Adrenal gland (tissue), 19 donors: Measurements from ENCODE around the gene ANXA8. TPM values are rescaled to one million over a fixed set of nuclear protein-coding genes. Genes with fewer than 3 reads are reported as not detected.
A peak's percentile ranks its signal among the peaks of the same experiment; 100 is the strongest.
"Not testable (repeated sequence)": the region's sequence is repeated elsewhere in the genome, so short reads cannot be mapped to it uniquely, and the experiment has no call there.

Source experiments
- DNase-seq, 7 donors: peaks; one replicate each; pipeline ENCODE4 v3.0.0-alpha.2; 2019 to 2020
- H3K27ac ChIP-seq, 5 donors: fragments of 200-600 bp; sonication (generic) in 4 of 5; 1 replicate in 3 of 5; 2 replicates in 2 of 5; pipeline versions ENCODE4 v1.5.1 to v1.8.0; 2016 to 2020; ENCODE audit warnings: mild to moderate bottlenecking in 1 of 5
- H3K27me3 ChIP-seq: fragments of 200-600 bp; 2 replicates; pipeline ENCODE4 v1.8.0; 2021
- H3K36me3 ChIP-seq, 2 donors: fragments of 200-600 bp; replicated peaks in 1 of 2; 1 replicate in 1 of 2; 2 replicates in 1 of 2; pipeline versions ENCODE4 v1.5.1 to v1.8.0; 2018 to 2022
- H3K4me1 ChIP-seq, 2 donors: fragments of 200-600 bp; replicated peaks in 1 of 2; 1 replicate in 1 of 2; 2 replicates in 1 of 2; pipeline versions ENCODE4 v1.5.1 to v1.8.0; 2018 to 2021
- H3K4me3 ChIP-seq, 4 donors: fragments of 200-600 bp; sonication (generic) in 3 of 4; one replicate each; pipeline ENCODE4 v1.5.1; 2016 to 2018
- H3K9me3 ChIP-seq, 3 donors: fragments of 200-600 bp; sonication (generic) in 1 of 3; replicated peaks in 1 of 3; 1 replicate in 2 of 3; 2 replicates in 1 of 3; pipeline versions ENCODE4 v1.5.1 to v1.8.0; 2016 to 2021
- WGBS, 4 donors: extraction: QIAGEN DNeasy Blood & Tissue Kit in 2 of 4; methylation state at CpG; one replicate each; pipeline versions ENCODE4 v1.1.5 to v1.1.7; 2013 to 2017; 5-methylcytosine and 5-hydroxymethylcytosine counted together
- intact Hi-C, 2 donors: fragments of 100-400 bp; cut with DNase I; formaldehyde crosslinking; loops; one replicate each; pipeline versions ENCODE4 v1.14.1 to v1.15.0; 2022 to 2023
- long read RNA-seq, 10 donors: library from polyadenylated mRNA in 3 of 10; unstranded in 2 of 10; stranded (forward) in 1 of 10; transcript quantifications; one replicate each; pipeline ENCODE4 v2.0.0 and lab custom pipeline, GENCODE V29; 2021 to 2026
- polyA plus RNA-seq, 3 donors: library from polyadenylated mRNA; stranded (reverse); fragments of 200-250 nt in 2 of 3; fragments of 350-450 nt in 1 of 3; fragmentation: Illumina TruSeq in 1 of 3; extraction: RNeasy Lipid Tissue Mini Kit (QIAGEN cat#74804) in 1 of 3; gene quantifications; one replicate each; pipeline ENCODE4 v1.2.3, GENCODE V29; 2013 to 2014
- total RNA-seq, 9 donors: library from RNA; depleted of rRNA in 4 of 9; stranded (reverse); fragments of >200 nt in 4 of 9; fragments of 120-200 nt in 1 of 9; fragmentation: NEBNext Ultra II Directional in 1 of 9; extraction: Animal tissue kit (Norgen Biotek cat#: 25700) in 1 of 9; gene quantifications; one replicate each; pipeline versions ENCODE4 v1.1.0 to v1.2.4, GENCODE V29; 2013 to 2023
- donor health status: healthy with polysubstance abuse.
- donor health status: Bipolar disorder and iron deficiency.
- donor health status: DM: yes; HTN: yes; CAD: no.
- donor health status: DM: no; HTN: no; CAD: no.
- donor health status: DM: no; HTN: no; CAD: no.
- donor health status: DM: yes; HTN: yes; CAD: no.

Gene ANXA8, protein sequence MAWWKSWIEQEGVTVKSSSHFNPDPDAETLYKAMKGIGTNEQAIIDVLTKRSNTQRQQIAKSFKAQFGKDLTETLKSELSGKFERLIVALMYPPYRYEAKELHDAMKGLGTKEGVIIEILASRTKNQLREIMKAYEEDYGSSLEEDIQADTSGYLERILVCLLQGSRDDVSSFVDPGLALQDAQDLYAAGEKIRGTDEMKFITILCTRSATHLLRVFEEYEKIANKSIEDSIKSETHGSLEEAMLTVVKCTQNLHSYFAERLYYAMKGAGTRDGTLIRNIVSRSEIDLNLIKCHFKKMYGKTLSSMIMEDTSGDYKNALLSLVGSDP
- total RNA-seq: 1 to 10 TPM in 4 of 9 donors, under 1 TPM in 2, not detected in 3; 0.42 to 2.2 (median 1.3) TPM
- polyA plus RNA-seq: under 1 TPM; 0.33 to 0.81 (median 0.56) TPM
- long read RNA-seq, donor 1: 0 reads
- long read RNA-seq, donor 2: 0 reads
- long read RNA-seq, donor 3: 0 reads
- long read RNA-seq, donor 4, partial matches to known transcripts: 0 of 1 reads
- long read RNA-seq, donor 4, other reads (novel, unspliced or antisense): 1 of 1 reads
- long read RNA-seq, donor 5, partial matches to known transcripts: 3 of 4 reads
- long read RNA-seq, donor 5, other reads (novel, unspliced or antisense): 1 of 4 reads
- long read RNA-seq, donor 6: 0 reads
- long read RNA-seq, donor 7: 0 reads
- long read RNA-seq, donor 8: 0 reads
- long read RNA-seq, donor 9: 0 reads
- long read RNA-seq, donor 10: 0 reads

DNA sequence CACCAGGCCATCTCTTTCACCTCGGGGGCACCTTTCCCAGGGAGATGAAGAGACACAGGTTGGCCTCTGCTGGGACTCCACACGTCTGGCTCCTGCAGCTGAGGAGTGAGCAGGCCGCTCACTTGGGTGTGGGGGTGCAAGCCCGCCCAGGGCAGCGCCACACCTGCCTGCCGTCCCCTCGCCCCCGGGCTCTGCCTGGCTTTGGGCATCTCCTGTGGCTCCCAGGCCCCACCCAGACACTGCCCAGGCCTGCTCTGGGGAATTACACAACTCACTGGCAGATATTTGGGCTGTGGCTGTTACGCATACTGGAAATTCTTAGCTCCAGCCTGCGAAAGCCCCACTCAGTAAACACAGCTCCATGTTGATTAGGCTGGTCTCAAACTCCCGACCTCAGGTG lies at the start of gene ANXA8:
Gene ANXA8 (minus strand): TSS at position 193 of the 400 bp plus-strand sequence. CDS start 182 bp downstream, at position 11.
- H3K27me3 ChIP-seq, H3K4me1 ChIP-seq, H3K36me3 ChIP-seq, intact Hi-C loops, H3K27ac ChIP-seq, H3K4me3 ChIP-seq, H3K9me3 ChIP-seq: not testable (repeated sequence)
- peak in 1 of 7 donors; percentile 18 for DNase-seq
- WGBS, 4 donors: 91 to 100% (median 92%) methylated on average over 1 to 8 of the region's 11 CpGs

DNA sequence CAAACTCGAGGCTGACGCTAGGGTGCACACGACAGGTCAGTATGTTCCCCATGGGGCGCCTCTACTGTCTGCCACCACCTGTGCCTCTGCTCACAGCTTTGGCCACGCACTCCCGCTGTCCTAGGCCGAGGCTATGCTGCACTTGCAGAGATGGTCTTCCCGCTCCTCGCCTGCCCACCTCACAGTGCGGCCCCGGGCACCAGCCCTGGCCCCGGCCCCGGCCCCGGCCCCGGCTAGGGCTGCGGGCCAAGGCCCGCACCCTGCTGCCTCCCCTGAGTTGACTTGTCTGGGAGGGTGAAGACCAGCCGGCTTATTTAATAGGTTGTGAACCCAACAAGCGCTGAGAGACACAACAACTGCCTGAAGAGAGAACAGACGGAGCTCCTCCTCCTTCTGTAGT lies 39.6 kb upstream of the ANXA8 start, which contains the start of gene AGAP9:
Gene AGAP9 (minus strand): TSS at position 164 of the 400 bp plus-strand sequence. CDS start 112 bp downstream, at position 52.
- H3K9me3 ChIP-seq, DNase-seq, H3K27me3 ChIP-seq, H3K27ac ChIP-seq, intact Hi-C loops, H3K4me1 ChIP-seq, H3K36me3 ChIP-seq, H3K4me3 ChIP-seq: not testable (repeated sequence)
- WGBS, 4 donors: no CpG with 5 or more reads among the region's 20 CpGs

DNA sequence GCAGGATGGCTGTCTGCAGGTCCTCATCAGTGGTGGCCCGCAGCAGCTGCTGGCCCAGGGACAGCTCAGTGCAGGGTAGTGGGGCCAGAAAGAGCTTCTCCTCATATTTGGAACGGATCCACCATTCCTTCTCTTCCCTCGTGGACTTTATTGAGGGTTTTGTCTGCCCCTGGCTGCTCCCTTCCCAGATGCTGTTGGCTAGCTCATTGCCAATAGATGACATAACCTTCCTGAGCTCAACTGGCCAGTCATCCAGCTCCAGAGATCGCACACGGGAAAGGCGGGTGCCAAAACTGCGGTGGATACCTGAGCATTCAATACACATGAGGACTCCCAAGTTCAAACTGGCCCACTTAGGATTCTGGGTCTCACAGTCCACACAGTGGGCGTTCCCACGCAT lies 18.4 kb upstream of the ANXA8 start:
- intact Hi-C loops: not testable (repeated sequence)

DNA sequence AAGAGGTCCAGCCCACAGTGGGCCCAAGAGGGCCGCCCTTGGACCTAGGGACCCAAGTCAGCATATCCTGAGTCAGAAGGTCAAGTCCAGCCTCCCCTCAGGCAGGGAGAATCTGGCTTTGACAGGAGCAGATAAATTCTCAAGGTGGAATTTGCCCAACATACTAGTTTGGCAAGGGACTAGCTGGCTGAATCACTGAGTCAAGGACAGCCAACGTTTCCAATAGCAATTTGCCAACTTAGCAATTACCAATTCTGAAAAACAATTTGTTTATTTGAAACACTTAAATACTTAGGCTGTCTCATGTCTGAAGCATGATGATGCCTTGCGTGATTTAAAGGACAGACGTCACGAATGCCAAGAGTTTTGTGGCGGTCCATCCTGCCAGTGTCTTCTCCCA lies 10.3 kb upstream of the ANXA8 start:
- H3K36me3 ChIP-seq, H3K9me3 ChIP-seq, intact Hi-C loops, H3K4me3 ChIP-seq, H3K27me3 ChIP-seq, H3K27ac ChIP-seq, H3K4me1 ChIP-seq: not testable (repeated sequence)
- peak in 6 of 7 donors; percentile 42 to 60 (median 50) for DNase-seq
- WGBS, 4 donors: 39 to 43% methylated on average over 1 of the region's 6 CpGs; no CpG with 5 or more reads in 2 of the 4 donors

More for the DNA sequence above, 18.4 kb upstream of the ANXA8 start:
- WGBS, 4 donors: 84 to 94% (median 90%) methylated on average over 5 to 8 of the region's 9 CpGs
- H3K27me3 ChIP-seq, H3K36me3 ChIP-seq, H3K27ac ChIP-seq, H3K9me3 ChIP-seq, H3K4me1 ChIP-seq, H3K4me3 ChIP-seq, DNase-seq: not testable (repeated sequence)

DNA sequence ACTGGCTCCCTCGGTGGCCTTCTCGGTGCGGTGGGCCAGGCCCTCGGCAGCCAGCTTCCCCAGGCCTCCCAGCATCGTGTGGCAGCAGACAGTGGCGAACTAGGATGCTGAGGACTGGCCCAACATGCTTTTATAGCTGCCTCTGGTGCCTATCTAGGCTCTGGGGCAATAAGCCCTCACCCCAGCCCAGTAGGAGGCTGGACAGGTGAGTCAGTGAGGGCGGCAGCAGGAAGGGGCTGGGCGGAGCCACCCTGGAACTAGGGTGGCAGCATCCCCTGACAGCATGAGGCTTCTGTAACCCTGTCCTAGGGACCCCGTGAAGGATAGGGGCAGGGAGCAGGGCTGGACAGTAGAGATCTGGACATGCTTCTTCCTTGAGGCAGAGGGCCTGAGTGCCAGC lies 7.7 kb upstream of the ANXA8 start, which contains the start of gene FAM25G:
Gene FAM25G (minus strand): TSS at position 101 of the 400 bp plus-strand sequence. CDS start 26 bp downstream, at position 75.
- H3K9me3 ChIP-seq, H3K36me3 ChIP-seq, H3K27ac ChIP-seq, H3K4me1 ChIP-seq, H3K27me3 ChIP-seq, H3K4me3 ChIP-seq, DNase-seq, intact Hi-C loops: not testable (repeated sequence)
- 98% methylated on average over 7 of the region's 9 CpGs; no CpG with 5 or more reads in 3 of the 4 donors for WGBS, 4 donors

DNA sequence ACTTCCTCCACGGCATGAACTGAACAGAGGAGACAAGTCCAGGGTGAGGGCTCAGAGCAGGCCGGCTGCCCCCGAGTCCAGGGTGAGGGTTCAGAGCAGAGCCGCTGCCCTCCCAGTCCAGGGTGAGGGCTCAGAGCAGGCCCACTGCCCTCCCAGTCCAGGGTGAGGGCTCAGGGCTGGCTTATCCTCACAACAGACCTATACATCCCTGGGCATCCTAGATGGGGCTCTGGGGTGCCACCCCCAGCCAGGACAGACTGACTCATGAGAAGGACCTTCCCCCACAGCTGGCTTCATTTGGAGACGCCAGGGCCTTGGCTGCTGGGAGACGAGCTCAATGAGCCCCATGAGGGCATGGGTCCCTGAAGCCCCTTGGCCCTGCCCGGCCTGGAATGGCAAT lies 5.7 kb upstream of the ANXA8 start:
- peak in 1 of 7 donors; percentile 14 for DNase-seq
- H3K27me3 ChIP-seq, H3K9me3 ChIP-seq, H3K4me1 ChIP-seq, intact Hi-C loops, H3K36me3 ChIP-seq, H3K27ac ChIP-seq, H3K4me3 ChIP-seq: not testable (repeated sequence)
- 92 to 96% (median 93%) methylated on average over 2 of the region's 7 CpGs; no CpG with 5 or more reads in 1 of the 4 donors for WGBS, 4 donors

DNA sequence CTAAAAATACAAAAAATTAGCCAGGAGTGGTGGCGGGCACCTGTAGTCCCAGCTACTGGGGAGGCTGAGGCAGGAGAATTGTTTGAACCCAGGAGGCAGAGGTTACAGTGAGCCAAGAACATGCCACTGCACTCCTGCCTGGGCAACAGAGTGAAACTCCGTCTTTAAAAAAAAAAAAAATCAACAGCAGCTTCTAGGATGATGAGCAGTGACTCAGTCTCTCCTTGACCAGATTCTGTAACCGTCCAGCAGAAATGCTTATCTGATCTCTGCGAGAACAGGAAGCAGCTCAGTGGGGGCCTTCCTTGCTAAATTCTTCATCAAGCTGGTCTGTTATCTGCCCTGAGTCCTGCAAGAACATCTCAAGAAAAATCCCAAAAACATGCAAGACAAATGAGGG lies 2.0 kb upstream of the ANXA8 start:
- intact Hi-C loops, H3K36me3 ChIP-seq, H3K9me3 ChIP-seq, H3K4me1 ChIP-seq, H3K27ac ChIP-seq, H3K27me3 ChIP-seq, H3K4me3 ChIP-seq: not testable (repeated sequence)
- DNase-seq: peak in 5 of 7 donors; percentile 27 to 58 (median 46)
- whole genome bisulfite sequencing, 4 donors: 14 to 74% (median 52%) methylated on average over 1 to 3 of the region's 4 CpGs

DNA sequence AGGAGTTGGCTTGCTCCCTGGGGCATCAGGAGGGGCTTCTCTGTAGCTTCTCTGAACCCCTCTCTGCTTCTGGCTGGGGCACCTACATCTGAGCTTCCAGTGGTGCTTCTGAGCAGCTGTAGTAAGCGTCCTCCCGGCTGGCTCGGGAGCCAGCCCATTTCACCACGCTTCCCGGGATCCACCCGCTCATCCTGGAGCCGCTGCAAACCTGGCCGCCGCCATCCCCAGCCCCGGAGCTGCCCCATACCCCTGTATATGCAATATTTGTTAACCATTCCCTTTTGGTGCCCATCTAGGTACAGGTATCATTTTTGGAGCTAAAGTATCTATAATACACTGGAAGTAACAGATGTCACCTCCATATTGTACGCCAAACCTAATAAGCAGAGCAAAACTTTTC lies 871 bp upstream of the ANXA8 start:
- H3K9me3 ChIP-seq, intact Hi-C loops, H3K4me3 ChIP-seq, H3K27me3 ChIP-seq, H3K27ac ChIP-seq, H3K36me3 ChIP-seq, H3K4me1 ChIP-seq: not testable (repeated sequence)
- DNase-seq: peak in 1 of 7 donors; percentile 4
- WGBS, 4 donors: 92 to 100% (median 97%) methylated on average over 1 to 11 of the region's 11 CpGs

DNA sequence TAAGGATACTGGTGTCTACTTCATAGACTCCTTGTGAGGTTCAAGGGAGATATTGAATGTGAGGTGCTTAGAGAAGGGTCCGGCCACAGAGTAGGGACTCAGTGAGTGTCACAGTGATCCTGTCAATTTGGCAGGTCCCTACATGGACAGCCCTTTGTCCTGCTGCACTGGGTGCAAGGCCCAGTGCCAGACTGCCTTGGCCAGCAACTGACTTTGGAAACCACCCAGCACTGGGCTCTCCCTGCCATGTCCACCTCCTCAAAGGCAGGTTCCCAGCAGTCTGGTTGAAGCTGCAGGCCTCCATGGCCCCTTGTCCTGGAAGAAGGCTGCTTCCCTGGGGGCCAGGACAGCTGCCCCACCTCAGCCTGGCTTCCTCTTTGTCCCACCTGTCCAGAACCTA lies 1.5 kb downstream of the ANXA8 start:
- H3K36me3 ChIP-seq, intact Hi-C loops: not testable (repeated sequence)
- WGBS, 4 donors: no CpG with 5 or more reads among the region's 1 CpG

DNA sequence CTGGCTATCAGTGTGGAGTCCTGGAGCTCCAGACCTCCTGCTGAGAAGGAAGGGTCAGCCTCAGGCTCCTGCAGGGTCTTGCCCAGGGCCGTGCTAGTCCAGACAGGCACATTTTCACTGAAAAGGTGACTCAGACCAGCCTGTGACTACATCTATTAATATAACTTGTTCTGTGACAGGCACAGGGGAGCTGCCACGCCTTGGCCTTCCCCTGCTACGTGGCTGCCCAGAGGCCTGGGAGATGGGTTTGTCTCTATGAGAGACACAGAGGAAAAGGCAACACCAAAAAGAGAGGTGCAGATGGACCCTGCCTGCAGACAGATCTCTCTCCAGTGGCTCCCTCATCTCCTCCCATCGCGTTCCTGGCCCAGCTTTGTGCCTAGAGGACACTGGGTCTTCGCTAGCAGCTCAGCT lies 2.1 kb downstream of the ANXA8 start:
- H3K9me3 ChIP-seq, H3K27me3 ChIP-seq, H3K4me3 ChIP-seq, intact Hi-C loops, H3K4me1 ChIP-seq, H3K27ac ChIP-seq, H3K36me3 ChIP-seq: not testable (repeated sequence)
- peak in 4 of 7 donors; percentile 19 to 45 (median 34) for DNase-seq
- WGBS, 4 donors: 79 to 100% (median 91%) methylated on average over 1 to 5 of the region's 6 CpGs

More for the DNA sequence above, 1.5 kb downstream of the ANXA8 start:
- H3K27me3 ChIP-seq, H3K4me3 ChIP-seq, H3K27ac ChIP-seq, H3K4me1 ChIP-seq, DNase-seq, H3K9me3 ChIP-seq: not testable (repeated sequence)
